DOHH2 (cell line): ENCODE data around the gene POLA1.

Source experiments
- CTCF ChIP-seq: fragments of 200-600 bp; sonication (generic); IDR thresholded peaks from one replicate; pipeline ENCODE4 v1.5.1; 2014; ENCODE audit warnings: antibody characterized with exemption, mild to moderate bottlenecking, low read depth, low read length; ENCODE audit not compliant: poor library complexity, severe bottlenecking
- EZH2phosphoT487 ChIP-seq: fragments of 200-600 bp; sonication (generic); IDR thresholded peaks from 2 replicates; pipeline ENCODE4 v1.6.1; 2017; ENCODE audit warnings: borderline replicate concordance, mild to moderate bottlenecking, antibody characterized with exemption, low read length, moderate library complexity, mixed read lengths

- peak; percentile 51 for TF ChIP-seq CTCF
- TF ChIP-seq EZH2phosphoT487: no peak
Measured at GRCh38 chrX:24838629-24839028, 144.9 kb downstream of the POLA1 start.
